HS-27A (cell line): Measurements from ENCODE around the gene KIF18B.

Source experiments
- DNase-seq: peaks from one replicate; pipeline ENCODE4 v3.0.0-alpha.2; 2012; ENCODE audit warnings: low read depth, missing footprints

KIF18B gene

GRCh38 chr17:44919411-44919810, 28.2 kb downstream of the KIF18B start:
- DNase-seq = no peak

GRCh38 chr17:44918006-44918405, 29.6 kb downstream of the KIF18B start:
- no peak for DNase-seq

- no peak for DNase-seq
These were observed 30.1 kb downstream of the KIF18B start for GRCh38 chr17:44917456-44917855.

GRCh38 chr17:44916781-44917241, 30.8 kb downstream of the KIF18B start:
- no peak for DNase-seq

- no peak for DNase-seq
These were observed 31.5 kb downstream of the KIF18B start for GRCh38 chr17:44915862-44916780.

- no peak for DNase-seq
These were observed 32.2 kb downstream of the KIF18B start, which contains the start of gene GFAP for GRCh38 chr17:44915321-44915726. Gene GFAP (minus strand): TSS chr17:44915500. CDS start chr17:44915486, 14 bp downstream.

GRCh38 chr17:44914698-44915271, 32.8 kb downstream of the KIF18B start:
- DNase-seq = no peak

- DNase-seq = no peak
These were observed 33.4 kb downstream of the KIF18B start for GRCh38 chr17:44914148-44914547.

GRCh38 chr17:44913676-44914075, 33.9 kb downstream of the KIF18B start:
- DNase-seq = no peak

- DNase-seq = no peak
These were observed 34.6 kb downstream of the KIF18B start for GRCh38 chr17:44912763-44913544.

GRCh38 chr17:44911133-44912001, 36.2 kb downstream of the KIF18B start:
- DNase-seq = no peak

- DNase-seq = no peak
These were observed 37.1 kb downstream of the KIF18B start for GRCh38 chr17:44910231-44911106.

- DNase-seq = no peak
These were observed 37.9 kb downstream of the KIF18B start for GRCh38 chr17:44909681-44910144.

GRCh38 chr17:44908761-44909326, 38.7 kb downstream of the KIF18B start:
- DNase-seq = no peak

- DNase-seq = no peak
These were observed 39.7 kb downstream of the KIF18B start for GRCh38 chr17:44907729-44908470.

- no peak for DNase-seq
These were observed 40.5 kb downstream of the KIF18B start for GRCh38 chr17:44906763-44907728.

- DNase-seq = peak; percentile 62
These were observed 41.4 kb downstream of the KIF18B start for GRCh38 chr17:44906010-44906646.
